ENCODE results near the gene GNAQ.

- TF ChIP-seq, protein P1, sequence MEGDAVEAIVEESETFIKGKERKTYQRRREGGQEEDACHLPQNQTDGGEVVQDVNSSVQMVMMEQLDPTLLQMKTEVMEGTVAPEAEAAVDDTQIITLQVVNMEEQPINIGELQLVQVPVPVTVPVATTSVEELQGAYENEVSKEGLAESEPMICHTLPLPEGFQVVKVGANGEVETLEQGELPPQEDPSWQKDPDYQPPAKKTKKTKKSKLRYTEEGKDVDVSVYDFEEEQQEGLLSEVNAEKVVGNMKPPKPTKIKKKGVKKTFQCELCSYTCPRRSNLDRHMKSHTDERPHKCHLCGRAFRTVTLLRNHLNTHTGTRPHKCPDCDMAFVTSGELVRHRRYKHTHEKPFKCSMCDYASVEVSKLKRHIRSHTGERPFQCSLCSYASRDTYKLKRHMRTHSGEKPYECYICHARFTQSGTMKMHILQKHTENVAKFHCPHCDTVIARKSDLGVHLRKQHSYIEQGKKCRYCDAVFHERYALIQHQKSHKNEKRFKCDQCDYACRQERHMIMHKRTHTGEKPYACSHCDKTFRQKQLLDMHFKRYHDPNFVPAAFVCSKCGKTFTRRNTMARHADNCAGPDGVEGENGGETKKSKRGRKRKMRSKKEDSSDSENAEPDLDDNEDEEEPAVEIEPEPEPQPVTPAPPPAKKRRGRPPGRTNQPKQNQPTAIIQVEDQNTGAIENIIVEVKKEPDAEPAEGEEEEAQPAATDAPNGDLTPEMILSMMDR (IDR thresholded peaks at IDR 0.05): no peak
- TF ChIP-seq POLR2A (IDR thresholded peaks at IDR 0.05): no peak
These were observed 114.8 kb downstream of the GNAQ start for GRCh38 chr9:77916820-77917219.
